HUES48 (cell line): ENCODE results near the gene AXL.

Experiments
- H3K27ac ChIP-seq: one replicate; pipeline ENCODE4 v1.7.0; 2013; ENCODE audit warnings: low read depth, low read length, inconsistent platforms
- H3K27me3 ChIP-seq: 2 replicates; pipeline ENCODE4 v1.6.1; 2013; ENCODE audit warnings: mild to moderate bottlenecking, low read length; ENCODE audit not compliant: control insufficient read depth, insufficient read depth
- H3K36me3 ChIP-seq: 2 replicates; pipeline ENCODE4 v1.6.1; 2013; ENCODE audit warnings: low read length; ENCODE audit not compliant: control insufficient read depth, insufficient read depth
- H3K4me1 ChIP-seq: 2 replicates; pipeline ENCODE4 v1.6.1; 2013; ENCODE audit warnings: mild to moderate bottlenecking, low read length; ENCODE audit not compliant: control insufficient read depth, insufficient read depth
- H3K4me3 ChIP-seq: 2 replicates; pipeline ENCODE4 v1.5.1; 2013; ENCODE audit warnings: mild to moderate bottlenecking, low read depth, low read length
- H3K9ac ChIP-seq: 2 replicates; pipeline ENCODE4 v1.6.1; 2013; ENCODE audit warnings: mild to moderate bottlenecking, low read depth, low read length, moderate library complexity
- H3K9me3 ChIP-seq: 2 replicates; pipeline ENCODE4 v1.6.1; 2013; ENCODE audit warnings: low read length; ENCODE audit not compliant: control insufficient read depth, insufficient read depth

The AXL gene

DNA sequence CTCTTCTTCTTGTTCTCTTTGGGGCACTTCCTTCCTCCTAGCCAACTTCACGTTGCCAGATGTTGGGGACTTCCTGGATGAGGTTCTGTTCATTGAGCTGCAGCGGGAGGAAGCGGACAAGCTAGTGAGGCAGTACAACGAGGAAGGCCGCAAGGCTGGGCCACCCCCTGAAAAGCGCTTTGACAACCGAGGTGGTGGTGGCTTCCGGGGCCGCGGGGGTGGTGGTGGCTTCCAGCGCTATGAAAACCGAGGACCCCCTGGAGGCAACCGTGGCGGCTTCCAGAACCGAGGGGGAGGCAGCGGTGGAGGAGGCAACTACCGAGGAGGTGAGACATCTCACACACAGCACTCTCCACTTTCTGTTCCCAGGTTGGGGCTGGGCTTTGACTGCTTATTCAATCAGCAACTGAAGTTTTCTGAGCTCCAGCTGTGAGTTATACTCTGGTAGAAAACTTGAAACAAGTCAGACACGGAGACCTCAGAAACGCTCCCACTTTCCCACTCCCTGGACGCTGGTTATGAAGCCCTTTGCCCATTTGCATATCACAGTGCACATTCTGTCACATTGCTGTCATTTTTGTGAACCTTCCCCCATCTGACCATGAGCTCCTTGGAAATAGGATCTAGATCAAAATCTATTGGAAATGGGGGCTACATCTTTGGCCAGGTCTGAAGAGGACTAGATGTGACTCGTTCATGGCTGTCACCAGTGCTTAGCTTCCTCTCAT is 83.8 kb downstream of the AXL start:
- Histone ChIP-seq H3K27ac (no peak overlapping the region), H3K9ac (no peak overlapping the region), H3K27me3 (no peaks in the 10 kb centered on the region), H3K9me3 (no peaks in the 10 kb centered on the region), H3K36me3 (peaks cover 100% of the 10 kb centered on the region), H3K4me1 (no peaks in the 10 kb centered on the region), H3K4me3 (no peak overlapping the region)

DNA sequence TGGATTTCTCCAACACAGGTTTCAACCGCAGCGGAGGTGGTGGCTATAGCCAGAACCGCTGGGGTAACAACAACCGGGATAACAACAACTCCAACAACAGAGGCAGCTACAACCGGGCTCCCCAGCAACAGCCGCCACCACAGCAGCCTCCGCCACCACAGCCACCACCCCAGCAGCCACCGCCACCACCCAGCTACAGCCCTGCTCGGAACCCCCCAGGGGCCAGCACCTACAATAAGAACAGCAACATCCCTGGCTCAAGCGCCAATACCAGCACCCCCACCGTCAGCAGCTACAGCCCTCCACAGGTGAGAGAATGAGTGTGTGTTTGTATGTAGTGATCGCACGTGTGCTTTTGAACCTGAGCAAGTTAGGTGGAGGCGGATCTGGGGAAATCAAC is 84.9 kb downstream of the AXL start:
- Histone ChIP-seq H3K9me3 (no peaks in the 10 kb centered on the region), H3K27ac (no peak overlapping the region), H3K36me3 (peaks cover 91% of the 10 kb centered on the region), H3K27me3 (no peaks in the 10 kb centered on the region), H3K4me3 (no peak overlapping the region), H3K4me1 (peaks cover 7% of the 10 kb centered on the region), H3K9ac (no peak overlapping the region)

DNA sequence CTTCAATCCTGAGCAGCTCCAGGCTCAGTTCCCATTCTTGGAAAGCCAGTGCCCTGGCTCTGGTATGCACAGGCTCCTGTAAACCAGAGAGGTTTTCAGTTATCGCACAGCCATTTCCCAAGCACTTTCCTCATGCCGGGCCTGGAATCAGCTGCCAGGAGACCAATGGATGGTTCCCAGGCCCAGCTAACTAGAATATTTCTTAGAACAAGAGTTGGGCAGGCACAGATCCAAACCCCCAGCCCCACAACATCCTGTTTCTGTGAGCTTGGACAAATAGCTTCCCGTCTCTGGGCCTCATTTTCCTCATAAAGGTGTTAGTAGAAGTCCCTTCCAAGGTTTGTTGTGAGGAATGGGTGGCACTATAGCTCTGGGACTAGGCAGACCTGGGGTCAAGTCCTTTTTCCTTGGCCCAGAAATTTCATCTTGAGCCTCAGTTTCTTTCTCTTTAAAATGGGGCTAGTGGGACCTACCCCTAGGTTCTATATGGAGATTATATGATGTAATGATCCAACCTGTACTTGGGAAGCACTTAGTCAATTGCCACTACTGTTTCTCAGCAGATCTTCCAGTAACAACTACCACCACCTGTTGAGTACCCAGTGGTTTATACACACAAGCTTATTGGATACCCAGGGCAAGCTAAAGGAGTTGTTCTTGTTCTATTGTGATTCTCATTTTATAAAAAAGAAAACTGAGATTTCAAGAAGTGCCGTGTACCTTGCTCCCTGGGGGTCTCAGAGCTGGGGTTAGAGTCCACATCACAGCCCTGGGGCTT is 85.9 kb downstream of the AXL start:
- H3K27ac ChIP-seq: no peak overlapping the region
- H3K9me3 ChIP-seq: no peaks in the 10 kb centered on the region
- H3K36me3 ChIP-seq: peaks cover 82% of the 10 kb centered on the region
- no peak overlapping the region for H3K9ac ChIP-seq
- H3K4me3 ChIP-seq: no peak overlapping the region
- peaks cover 7% of the 10 kb centered on the region for H3K4me1 ChIP-seq
- no peaks in the 10 kb centered on the region for H3K27me3 ChIP-seq

DNA sequence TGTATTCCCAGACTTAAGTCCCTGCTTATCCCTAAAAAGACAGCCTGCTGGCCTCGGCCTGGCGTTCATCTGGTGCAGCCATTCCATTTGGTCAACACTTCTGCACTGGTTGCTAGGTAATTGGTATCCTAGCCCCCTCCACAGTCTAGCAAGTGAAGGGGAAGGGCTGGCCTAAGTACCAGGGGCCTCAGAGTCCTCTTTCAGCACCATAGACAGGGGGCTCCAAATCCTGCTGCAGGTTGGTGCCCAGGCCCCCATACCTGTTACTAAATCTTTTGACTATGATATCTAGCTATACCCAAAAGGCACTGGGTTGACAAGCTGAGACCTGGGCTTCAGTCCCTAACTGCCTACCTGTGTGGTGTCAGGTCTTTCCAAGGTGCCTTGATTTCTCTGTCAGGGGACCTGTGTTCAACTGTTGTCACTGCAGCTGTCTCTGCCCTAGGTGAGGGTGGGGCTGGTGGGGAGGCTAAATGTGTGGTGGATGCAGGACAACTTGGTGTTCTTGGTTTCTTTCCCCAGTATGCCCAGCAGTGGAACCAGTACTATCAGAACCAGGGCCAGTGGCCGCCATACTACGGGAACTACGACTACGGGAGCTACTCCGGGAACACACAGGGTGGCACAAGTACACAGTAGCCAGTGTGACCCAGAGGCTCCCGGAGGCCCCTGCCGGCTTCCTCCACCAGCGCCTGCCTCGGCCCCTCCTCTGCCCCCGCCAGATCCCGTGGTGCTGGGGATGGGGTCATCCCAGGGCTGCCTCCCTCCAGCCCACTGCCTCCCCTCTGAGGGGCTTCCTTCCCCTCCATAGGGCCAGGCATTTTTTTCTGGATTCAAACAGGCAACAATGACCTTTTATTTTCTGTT is 87.1 kb downstream of the AXL start:
- H3K9ac ChIP-seq: no peak overlapping the region
- peaks cover 69% of the 10 kb centered on the region for H3K36me3 ChIP-seq
- no peaks in the 10 kb centered on the region for H3K27me3 ChIP-seq
- H3K4me1 ChIP-seq: peaks cover 7% of the 10 kb centered on the region
- no peaks in the 10 kb centered on the region for H3K9me3 ChIP-seq
- no peak overlapping the region for H3K27ac ChIP-seq
- no peak overlapping the region for H3K4me3 ChIP-seq

DNA sequence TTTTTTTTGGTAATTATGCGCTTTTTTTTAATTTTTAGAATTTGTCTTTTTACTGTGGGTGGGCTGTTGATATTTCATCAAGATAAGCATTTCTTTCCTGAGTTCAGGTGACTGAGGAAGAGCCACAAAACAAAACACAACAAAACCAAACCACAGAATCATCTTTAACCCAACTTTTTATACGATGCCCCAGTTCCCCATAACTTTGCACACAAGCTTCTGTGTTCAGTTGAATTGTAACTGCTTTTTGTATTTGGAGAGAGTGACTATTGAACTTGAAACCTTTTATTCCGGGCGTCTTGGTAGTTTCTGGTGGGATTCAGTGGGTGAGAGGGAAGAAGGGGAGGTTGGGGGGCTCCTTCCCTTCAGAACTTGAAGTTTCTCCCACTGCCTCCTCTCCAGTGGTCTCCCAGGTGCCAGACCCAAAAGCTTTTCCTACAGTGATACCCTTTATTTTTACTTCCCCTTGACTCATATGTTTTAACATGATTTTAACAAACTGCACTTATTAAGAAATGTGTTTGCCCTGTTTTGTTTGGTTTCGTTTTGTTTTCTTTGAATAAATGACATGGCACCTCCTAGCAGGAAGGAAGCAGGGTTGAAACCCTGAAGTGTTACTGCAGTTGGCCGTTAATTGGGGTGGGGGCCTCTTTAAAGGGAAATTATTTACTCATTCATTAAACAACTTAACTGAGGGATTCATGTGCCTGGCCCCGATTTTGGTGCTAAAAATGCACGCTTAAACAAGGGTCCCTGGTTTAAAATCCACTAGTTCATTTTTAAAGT is 88.3 kb downstream of the AXL start:
- peaks cover 59% of the 10 kb centered on the region for H3K36me3 ChIP-seq
- H3K27ac ChIP-seq: peak overlapping the region; percentile 52
- H3K9ac ChIP-seq: no peak overlapping the region

DNA sequence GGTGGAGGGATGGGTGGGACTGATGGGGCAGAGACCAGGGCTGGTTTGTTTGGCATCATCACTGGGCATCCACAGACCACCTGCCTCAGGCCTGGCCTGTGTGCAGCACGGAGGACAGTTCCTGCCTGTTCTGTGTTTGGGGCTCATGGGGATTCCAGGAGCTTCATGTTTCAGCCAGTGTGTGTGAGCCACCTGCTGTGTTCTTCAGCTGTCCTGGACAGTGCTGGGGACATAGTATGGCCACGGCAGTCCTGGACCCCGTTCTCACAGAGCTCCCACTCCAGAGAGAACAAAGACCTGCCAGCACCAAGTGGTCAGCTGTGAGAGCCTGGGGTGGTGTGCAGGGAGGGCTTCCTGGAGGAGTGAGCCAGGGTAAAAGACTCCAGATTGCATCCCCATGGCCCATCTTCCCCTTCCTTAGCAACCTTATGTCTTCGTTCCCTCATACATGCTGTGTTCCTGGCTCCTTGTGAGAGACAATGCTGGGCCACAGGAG is 89.0 kb downstream of the AXL start:
- peaks cover 58% of the 10 kb centered on the region for H3K36me3 ChIP-seq
- H3K9me3 ChIP-seq: no peaks in the 10 kb centered on the region
- H3K4me1 ChIP-seq: peaks cover 7% of the 10 kb centered on the region
- no peak overlapping the region for H3K9ac ChIP-seq
- H3K27me3 ChIP-seq: no peaks in the 10 kb centered on the region
- H3K27ac ChIP-seq: peak overlapping the region; percentile 52
- H3K4me3 ChIP-seq: no peak overlapping the region

More for the DNA sequence above, 88.3 kb downstream of the AXL start:
- Histone ChIP-seq H3K4me3 (no peak overlapping the region), H3K9me3 (no peaks in the 10 kb centered on the region), H3K4me1 (peaks cover 7% of the 10 kb centered on the region), H3K27me3 (no peaks in the 10 kb centered on the region)

DNA sequence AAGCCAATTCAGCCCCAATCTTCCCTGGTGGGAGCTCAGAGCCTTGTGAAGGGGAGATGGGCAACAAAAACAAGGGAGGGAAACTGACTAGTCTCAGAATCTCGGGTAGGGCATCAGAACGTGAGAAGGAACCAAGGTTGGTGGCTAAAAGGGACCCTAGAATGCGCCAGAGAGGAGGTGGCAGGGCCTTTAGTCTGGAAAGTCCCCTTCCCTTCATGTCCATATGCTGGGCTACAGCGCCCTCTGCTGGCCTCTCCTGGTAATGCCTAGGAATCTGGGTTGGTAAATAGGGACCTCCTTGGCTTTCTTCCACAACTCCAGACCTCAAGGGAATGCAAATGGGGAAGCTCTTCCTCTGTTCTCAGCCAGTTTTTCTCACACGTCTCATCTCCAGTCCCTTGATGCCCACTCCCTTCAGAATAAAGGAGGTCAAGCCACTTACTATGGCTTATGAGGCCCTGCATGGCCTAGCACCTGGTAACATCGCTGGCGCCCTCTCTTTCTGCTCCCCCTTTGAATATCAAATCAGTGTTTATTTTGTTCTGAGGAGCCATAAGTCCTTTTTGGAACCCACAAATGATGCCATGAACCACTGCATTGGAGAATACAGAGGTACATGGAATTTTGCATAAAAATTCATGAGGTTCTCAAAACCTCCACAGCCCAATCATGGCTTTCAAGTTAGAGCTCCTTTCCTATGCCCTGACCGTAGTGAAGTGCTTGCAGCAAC is 89.6 kb downstream of the AXL start:
- Histone ChIP-seq H3K9me3 (no peaks in the 10 kb centered on the region), H3K27ac (peak overlapping the region; percentile 52), H3K4me1 (peaks cover 7% of the 10 kb centered on the region), H3K9ac (no peak overlapping the region), H3K4me3 (no peak overlapping the region), H3K27me3 (no peaks in the 10 kb centered on the region), H3K36me3 (peaks cover 58% of the 10 kb centered on the region)

DNA sequence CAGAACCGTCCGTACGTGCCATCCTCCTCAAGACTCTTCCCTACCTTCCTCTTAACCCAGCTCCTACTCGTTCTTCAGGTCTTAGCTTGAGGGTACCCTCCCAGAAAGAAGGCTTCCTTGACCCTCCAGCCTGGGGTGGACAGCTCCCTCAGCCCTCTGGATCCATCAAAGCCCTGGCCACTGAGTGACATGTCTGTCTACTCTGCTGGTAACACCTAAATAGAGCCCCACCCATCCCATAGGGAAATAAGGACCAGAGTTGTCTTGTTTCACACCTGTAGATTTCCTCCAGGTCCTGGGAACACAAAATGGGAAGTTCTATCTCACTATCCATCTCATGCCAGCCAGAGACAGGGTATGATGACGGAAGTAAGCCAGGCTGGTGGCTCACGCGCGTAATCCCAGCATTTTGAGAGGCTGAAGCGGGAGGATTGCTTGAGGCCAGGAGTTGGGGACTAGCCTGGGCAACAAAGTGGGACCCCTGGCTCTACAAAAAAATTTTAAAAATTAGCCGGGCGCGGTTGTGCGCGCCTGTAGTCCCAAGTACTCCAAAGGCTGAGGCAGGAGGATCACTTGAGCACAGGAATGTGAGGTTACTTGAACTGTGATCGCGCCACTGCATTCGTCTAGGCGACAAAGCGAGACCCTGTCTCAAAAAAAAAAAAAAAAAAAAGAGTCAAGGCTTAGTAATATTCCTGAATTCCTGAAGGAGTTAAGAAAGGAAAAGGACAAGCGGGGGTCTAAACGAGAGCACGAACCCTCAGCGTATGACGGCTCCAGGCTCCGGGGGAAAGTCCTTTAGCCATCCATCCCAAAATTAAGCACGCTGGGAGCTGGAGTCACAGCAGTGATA is 90.4 kb downstream of the AXL start:
- H3K9me3 ChIP-seq: no peaks in the 10 kb centered on the region
- peak overlapping the region; percentile 95 for H3K27ac ChIP-seq
- peaks cover 7% of the 10 kb centered on the region for H3K4me1 ChIP-seq
- H3K9ac ChIP-seq: peak overlapping the region; percentile 89
- H3K4me3 ChIP-seq: peak overlapping the region; percentile 92
- no peaks in the 10 kb centered on the region for H3K27me3 ChIP-seq
- peaks cover 54% of the 10 kb centered on the region for H3K36me3 ChIP-seq

DNA sequence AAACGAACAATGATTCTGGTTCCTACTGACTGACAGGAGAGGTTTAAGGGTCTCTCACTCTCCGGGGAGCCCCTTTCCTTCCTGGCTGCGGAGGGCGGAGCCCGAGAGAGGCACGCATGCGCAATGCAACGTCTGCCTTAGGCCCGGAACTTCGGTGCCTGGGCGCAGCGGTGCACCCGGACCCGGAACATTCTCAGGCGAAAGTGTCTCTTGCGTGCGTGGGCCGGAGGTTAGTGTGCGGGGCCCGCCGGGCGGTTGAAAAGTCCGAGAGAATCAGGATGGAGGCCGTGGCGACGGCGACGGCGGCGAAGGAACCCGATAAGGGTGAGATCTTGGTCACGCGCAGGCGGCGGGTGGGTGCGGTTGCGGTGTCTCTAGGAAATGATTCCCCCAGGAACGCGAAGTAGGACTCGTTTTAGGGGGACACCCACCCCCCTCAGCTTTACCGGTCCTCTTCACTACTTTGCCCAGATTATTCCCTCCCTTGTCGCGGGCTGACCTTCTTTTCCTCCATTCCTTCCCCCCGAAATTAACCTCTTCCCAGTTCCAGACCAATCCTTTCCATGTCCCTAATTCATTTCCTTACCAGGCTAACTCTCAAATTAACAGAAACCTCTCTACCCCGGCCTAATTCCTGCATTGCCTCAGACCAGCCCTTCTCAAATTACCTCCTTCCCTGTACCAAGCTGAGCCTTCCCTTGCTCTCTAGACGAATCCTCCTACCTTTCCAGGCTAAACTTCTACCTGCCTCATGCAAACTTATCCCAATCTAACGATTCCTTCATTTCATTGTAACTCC is 91.2 kb downstream of the AXL start, which contains the start of gene CCDC97:
CCDC97 (plus strand) TSS at position 140 of the 799 bp plus-strand sequence; CDS start at position 279, 139 bp downstream.
- Histone ChIP-seq H3K27me3 (no peaks in the 10 kb centered on the region), H3K36me3 (peaks cover 48% of the 10 kb centered on the region), H3K27ac (peak within 1 kb of the TSS; percentile 95), H3K4me1 (peaks cover 7% of the 10 kb centered on the region), H3K4me3 (peak within 1 kb of the TSS; percentile 92), H3K9me3 (no peaks in the 10 kb centered on the region), H3K9ac (peak within 1 kb of the TSS; percentile 89)
